Activated CD4-positive, alpha-beta T cell treated with anti-CD3 and anti-CD28 coated beads for 36 hours (primary cell): ENCODE measurements around the gene ATP6V1G1. TPM values are rescaled to one million over a fixed set of nuclear protein-coding genes. Genes with fewer than 3 reads are reported as not detected.

Experiments
- total RNA-seq, 2 experiments: library from RNA; stranded (reverse); gene quantifications; one replicate each; pipeline ENCODE4 v1.2.3, GENCODE V29; 2021

The ATP6V1G1 gene
- total RNA-seq, 2 experiments from 2014 or later = 33.8 to 37.7 TPM

Other genes with a start within 250 kb of the ATP6V1G1 start
- gene AKNA, start 199.8 kb upstream of the ATP6V1G1 start, total RNA-seq = 100 to 1,000 TPM; 135 to 141 TPM
- gene WHRN, start 82.3 kb upstream of the ATP6V1G1 start, total RNA-seq = 1 to 10 TPM; 1.9 to 2.0 TPM
- gene TMEM268, start 23.5 kb downstream of the ATP6V1G1 start, total RNA-seq = 10 to 100 TPM; 23.3 to 29.4 TPM
- not detected for gene TEX53, start 70.0 kb downstream of the ATP6V1G1 start, total RNA-seq
- gene TEX48, start 94.4 kb downstream of the ATP6V1G1 start, total RNA-seq = under 1 TPM; 0.69 to 0.75 TPM
- under 1 TPM; 0.47 to 0.50 TPM for gene TNFSF15, start 218.3 kb downstream of the ATP6V1G1 start, total RNA-seq